ENCODE measurements around the gene ATP1B3. TPM values are rescaled to one million over a fixed set of nuclear protein-coding genes. Genes with fewer than 3 reads are reported as not detected.
A peak's percentile ranks its signal among the peaks of the same experiment; 100 is the strongest.

The ATP1B3 gene
- total and polyA plus RNA-seq, 9 of the 15 experiments (the other 6 are each of a cell fraction or from before 2014, with no cell fraction given): 48.3 to 202 (median 123) TPM

DNA sequence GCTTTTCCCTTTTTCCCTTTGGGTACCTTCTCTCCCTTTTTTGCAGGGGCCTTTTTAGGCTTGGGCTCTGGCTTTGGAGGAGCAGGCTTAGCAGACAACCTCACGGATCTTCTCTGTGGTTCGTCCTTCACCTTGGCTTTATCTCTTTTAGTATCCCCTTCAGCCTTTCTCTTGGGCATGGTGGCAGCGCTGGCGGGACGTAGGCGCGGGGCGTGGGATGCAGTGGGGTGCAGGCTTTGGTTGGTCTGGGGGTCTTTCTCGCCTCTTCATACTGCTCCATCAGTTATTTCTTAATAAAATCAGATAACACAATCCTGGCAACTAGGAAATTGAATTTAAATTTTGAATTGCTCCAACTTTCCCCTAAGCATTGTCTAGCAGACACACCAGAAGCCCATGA, 11.3 kb upstream of the ATP1B3 start (continued):
- TF ChIP-seq, protein P1, sequence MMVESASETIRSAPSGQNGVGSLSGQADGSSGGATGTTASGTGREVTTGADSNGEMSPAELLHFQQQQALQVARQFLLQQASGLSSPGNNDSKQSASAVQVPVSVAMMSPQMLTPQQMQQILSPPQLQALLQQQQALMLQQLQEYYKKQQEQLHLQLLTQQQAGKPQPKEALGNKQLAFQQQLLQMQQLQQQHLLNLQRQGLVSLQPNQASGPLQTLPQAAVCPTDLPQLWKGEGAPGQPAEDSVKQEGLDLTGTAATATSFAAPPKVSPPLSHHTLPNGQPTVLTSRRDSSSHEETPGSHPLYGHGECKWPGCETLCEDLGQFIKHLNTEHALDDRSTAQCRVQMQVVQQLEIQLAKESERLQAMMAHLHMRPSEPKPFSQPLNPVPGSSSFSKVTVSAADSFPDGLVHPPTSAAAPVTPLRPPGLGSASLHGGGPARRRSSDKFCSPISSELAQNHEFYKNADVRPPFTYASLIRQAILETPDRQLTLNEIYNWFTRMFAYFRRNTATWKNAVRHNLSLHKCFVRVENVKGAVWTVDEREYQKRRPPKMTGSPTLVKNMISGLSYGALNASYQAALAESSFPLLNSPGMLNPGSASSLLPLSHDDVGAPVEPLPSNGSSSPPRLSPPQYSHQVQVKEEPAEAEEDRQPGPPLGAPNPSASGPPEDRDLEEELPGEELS (CRISPR knock-in tag; IDR thresholded peaks at IDR 0.05; ENCODE audit: borderline replicate concordance): no peak

DNA sequence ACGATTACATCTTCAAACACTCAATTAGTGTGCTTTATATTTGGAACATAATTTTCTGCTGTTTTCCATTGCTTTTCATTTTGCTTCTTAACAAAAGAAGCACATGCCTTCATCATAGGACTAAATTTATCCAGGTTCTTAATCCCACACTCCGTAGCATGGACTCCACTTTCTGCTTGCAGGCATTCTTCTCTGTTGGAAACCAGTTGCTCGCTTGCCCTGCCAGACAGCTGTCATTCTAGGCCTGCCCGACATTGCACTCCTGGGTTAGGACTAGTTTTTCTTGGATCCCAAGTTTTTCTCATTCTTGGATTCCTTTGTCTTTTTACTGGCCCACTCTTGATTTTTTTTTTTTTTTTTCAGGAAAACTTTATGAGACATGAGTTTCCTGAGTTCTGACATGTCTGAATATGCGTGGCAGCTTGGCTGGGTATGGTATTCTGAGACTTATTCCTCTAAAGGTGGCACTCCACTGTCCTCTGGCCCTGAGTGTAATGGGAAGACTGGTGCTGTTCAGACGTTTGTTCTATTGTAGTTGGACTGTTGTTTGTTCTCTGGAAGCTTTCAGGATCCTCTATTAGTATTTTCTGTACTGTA, 6.3 kb upstream of the ATP1B3 start:
- WGBS (ENCODE audit: insufficient coverage, low coverage, missing lambda C conversion rate): 60% methylated on average over 6 of the region's 6 CpGs
- H4K20me1 ChIP-seq (replicated peaks; ENCODE audit: control insufficient read depth, insufficient read depth, low read length): no peaks in the 10 kb centered on the region
- no peaks in the 10 kb centered on the region for H3K9me3 ChIP-seq (replicated peaks; ENCODE audit: control insufficient read depth, insufficient read depth, low read depth, low read length)
- no TSS peak for BruUV-seq (replicated peaks)
- no peaks in the 10 kb centered on the region for H3K36me3 ChIP-seq (ENCODE audit: control insufficient read depth, insufficient read depth, low read length)
- H3K4me1 ChIP-seq (replicated peaks in 1 of 2; ENCODE audit: control insufficient read depth in 2 of 2, insufficient read depth in 2 of 2, low read length in 2 of 2): peaks cover 3 to 4% of the 10 kb centered on the region in 2 experiments; a peak in 3 of 5 replicates
- TF ChIP-seq MAFG (tag; conservative IDR thresholded peaks at IDR 0.05) (no peak), ZBTB40 (IDR thresholded peaks at IDR 0.05) (peak; percentile 67; the same call in 1 of the 2 replicates), ZBTB40 (CRISPR knock-in tag; IDR thresholded peaks at IDR 0.05) (no peak)
- H3K79me2 ChIP-seq (ENCODE audit: control insufficient read depth, insufficient read depth, low read length): no peaks in the 10 kb centered on the region
- intact Hi-C loops (cut with micrococcal nuclease) (no loop called here), in situ Hi-C loops (cut with MboI) (loop anchor here (5.0 kb wide), 1 partner anchor 128 kb away; no protein-coding TSS in a partner anchor)
- no peak overlapping the region for H3K4me3 ChIP-seq
- POLR2A ChIA-PET: interaction anchor here (0.8 kb wide), 1 partner anchor 68 kb away, joined by 3 read pairs; no protein-coding TSS in a partner anchor
- H3K9me1 ChIP-seq (ENCODE audit: control insufficient read depth, insufficient read depth, low read length): no peaks in the 10 kb centered on the region
- H2AFZ ChIP-seq (ENCODE audit: low read depth, low read length): peak overlapping the region; percentile 22; the same call in 1 of the 2 replicates
- no peak for DNase-seq (ENCODE audit: extremely low read depth in 1 of 4, low spot score in 3 of 4)
- no peak overlapping the region for H3K27ac ChIP-seq (ENCODE audit: extremely low read depth, low read depth, low read length)
- H3K9ac ChIP-seq (ENCODE audit: insufficient read depth in 1 of 2, low read depth in 2 of 2, low read length in 2 of 2): no peak overlapping the region
- H3K27me3 ChIP-seq (ENCODE audit: control insufficient read depth in 2 of 2, insufficient read depth in 2 of 2, low read length in 2 of 2): no peaks in the 10 kb centered on the region
- H3K4me2 ChIP-seq (ENCODE audit: insufficient read depth, low read length): no peak overlapping the region
- CTCF ChIA-PET (ENCODE audit: low intra/inter-chr PET ratio): no interaction called here
- FAIRE-seq: no peak
- no peak for ATAC-seq
